Calu3 (cell line): ENCODE results near the gene ARMC5. TPM values are rescaled to one million over a fixed set of nuclear protein-coding genes. Genes with fewer than 3 reads are reported as not detected.

Experiments
- BruUV-seq: library from RNA; stranded (reverse); fragments of 400-500 nt; replicated peaks from 2 replicates; lab custom pipeline; 2021; lab: Mats Ljungman, UMichigan
- CTCF ChIA-PET: fragments of 300-600 bp; sonication (Branson Sonifier 250); formaldehyde crosslinking; loops from one replicate; lab custom pipeline; 2022; ENCODE audit warnings: antibody characterized with exemption; lab: Charles Lee
- DNase-seq: peaks from one replicate; pipeline ENCODE4 v3.0.0; 2022
- H3K27ac Mint-ChIP-seq: one replicate; pipeline ENCODE4 v1.8.0; 2022; ENCODE audit warnings: mixed read lengths; ENCODE audit not compliant: unreplicated experiment
- H3K27me3 Mint-ChIP-seq: one replicate; pipeline ENCODE4 v1.8.0; 2022; ENCODE audit warnings: mixed read lengths; ENCODE audit not compliant: unreplicated experiment
- H3K36me3 Mint-ChIP-seq: one replicate; pipeline ENCODE4 v1.8.0; 2022; ENCODE audit warnings: mild to moderate bottlenecking, moderate library complexity, mixed read lengths; ENCODE audit not compliant: insufficient read depth, unreplicated experiment
- H3K4me1 Mint-ChIP-seq: one replicate; pipeline ENCODE4 v1.8.0; 2022; ENCODE audit warnings: mild to moderate bottlenecking, low read depth, mixed read lengths; ENCODE audit not compliant: unreplicated experiment
- H3K4me3 Mint-ChIP-seq: one replicate; pipeline ENCODE4 v1.8.0; 2022; ENCODE audit warnings: mild to moderate bottlenecking, low read depth, moderate library complexity, mixed read lengths; ENCODE audit not compliant: unreplicated experiment
- H3K9me3 Mint-ChIP-seq: one replicate; pipeline ENCODE4 v1.8.0; 2022; ENCODE audit warnings: low read depth, mixed read lengths; ENCODE audit not compliant: unreplicated experiment
- CTCF ChIP-seq: fragments of 200-600 bp; IDR thresholded peaks from one replicate; pipeline ENCODE4 v1.8.0; 2022; ENCODE audit warnings: antibody characterized with exemption; ENCODE audit not compliant: unreplicated experiment
- intact Hi-C: fragments of 100-400 bp; cut with micrococcal nuclease; formaldehyde crosslinking; loops from one replicate; pipeline ENCODE4 v1.10.0; 2022; ENCODE audit not compliant: unreplicated experiment
- total RNA-seq: library from RNA; stranded (reverse); gene quantifications from 2 replicates; pipeline ENCODE4 v1.2.3, GENCODE V29; 2022

The ARMC5 gene
- total RNA-seq, 1 experiment from 2014 or later = 13.6 TPM

- intact Hi-C loops = loop anchor here (5.0 kb wide), 3 partner anchors 50 to 370 kb away; partner anchors contain the start of gene ARMC5
- no peaks in the 10 kb centered on the region for H3K9me3 Mint-ChIP-seq
- H3K4me1 Mint-ChIP-seq = peaks cover 2% of the 10 kb centered on the region
- no peak for DNase-seq
- peak overlapping the region; percentile 88 for H3K4me3 Mint-ChIP-seq
- H3K27ac Mint-ChIP-seq = peak overlapping the region; percentile 96
- no peak for TF ChIP-seq CTCF
- H3K36me3 Mint-ChIP-seq = peaks cover 36% of the 10 kb centered on the region
- CTCF ChIA-PET = interaction anchor here (1.3 kb wide), 1 partner anchor 47 kb away, joined by 3 read pairs; no protein-coding TSS in a partner anchor
- peaks cover 4% of the 10 kb centered on the region for H3K27me3 Mint-ChIP-seq
- no TSS peak for BruUV-seq
These were observed 48.3 kb downstream of the ARMC5 start for GRCh38 chr16:31507617-31507928.

GRCh38 chr16:31507929-31508705, 48.8 kb downstream of the ARMC5 start, which contains the start of gene RUSF1:
TSS of gene RUSF1 (minus strand) at chr16:31508391. CDS start at chr16:31508373, 18 bp downstream.
- Mint-ChIP-seq H3K27me3 (peaks cover 10% of the 10 kb centered on the region), H3K27ac (peak within 1 kb of the TSS; percentile 96), H3K9me3 (no peaks in the 10 kb centered on the region), H3K4me3 (peak within 1 kb of the TSS; percentile 88), H3K4me1 (peaks cover 8% of the 10 kb centered on the region), H3K36me3 (peaks cover 36% of the 10 kb centered on the region)
- intact Hi-C loops = loop anchor here (5.0 kb wide), 3 partner anchors 51 to 369 kb away; partner anchors contain the start of gene ARMC5
- TF ChIP-seq CTCF = no peak
- peak; percentile 93 for DNase-seq
- no TSS peak for BruUV-seq
- CTCF ChIA-PET = interaction anchor here (0.7 to 1.3 kb wide), 2 partner anchors 12 to 47 kb away, joined by 3 read pairs; no protein-coding TSS in a partner anchor

- CTCF ChIA-PET = interaction anchor here (0.7 to 1.3 kb wide), 2 partner anchors 12 to 48 kb away, joined by 3 read pairs; no protein-coding TSS in a partner anchor
- H3K4me1 Mint-ChIP-seq = peaks cover 9% of the 10 kb centered on the region
- peaks cover 14% of the 10 kb centered on the region for H3K27me3 Mint-ChIP-seq
- no peak for TF ChIP-seq CTCF
- H3K27ac Mint-ChIP-seq = peak overlapping the region; percentile 96
- intact Hi-C loops = loop anchor here (5.0 kb wide), 3 partner anchors 51 to 369 kb away; partner anchors contain the start of gene ARMC5
- no peak for DNase-seq
- TSS peak; percentile 87 for BruUV-seq
- no peaks in the 10 kb centered on the region for H3K9me3 Mint-ChIP-seq
- peaks cover 36% of the 10 kb centered on the region for H3K36me3 Mint-ChIP-seq
- peak overlapping the region; percentile 88 for H3K4me3 Mint-ChIP-seq
These were observed 49.5 kb downstream of the ARMC5 start for GRCh38 chr16:31508706-31509195.

GRCh38 chr16:31513126-31513525, 53.8 kb downstream of the ARMC5 start:
- Mint-ChIP-seq H3K27me3 (peaks cover 27% of the 10 kb centered on the region), H3K4me1 (peaks cover 9% of the 10 kb centered on the region), H3K9me3 (peaks cover 8% of the 10 kb centered on the region), H3K27ac (no peak overlapping the region), H3K36me3 (peaks cover 14% of the 10 kb centered on the region), H3K4me3 (no peak overlapping the region)
- no peak for DNase-seq
- no peak for TF ChIP-seq CTCF
- intact Hi-C loops = no loop called here
- CTCF ChIA-PET = interaction anchor here (0.7 kb wide), 1 partner anchor 158 kb away, joined by 4 read pairs; the partner anchor contains the start of gene ITGAX
- BruUV-seq = no TSS peak
